Measurements from ENCODE around the gene LRBA. TPM values are rescaled to one million over a fixed set of nuclear protein-coding genes. Genes with fewer than 3 reads are reported as not detected.

Gene LRBA
- total RNA-seq, 1 donor from 2014 or later: 54.0 TPM

DNA sequence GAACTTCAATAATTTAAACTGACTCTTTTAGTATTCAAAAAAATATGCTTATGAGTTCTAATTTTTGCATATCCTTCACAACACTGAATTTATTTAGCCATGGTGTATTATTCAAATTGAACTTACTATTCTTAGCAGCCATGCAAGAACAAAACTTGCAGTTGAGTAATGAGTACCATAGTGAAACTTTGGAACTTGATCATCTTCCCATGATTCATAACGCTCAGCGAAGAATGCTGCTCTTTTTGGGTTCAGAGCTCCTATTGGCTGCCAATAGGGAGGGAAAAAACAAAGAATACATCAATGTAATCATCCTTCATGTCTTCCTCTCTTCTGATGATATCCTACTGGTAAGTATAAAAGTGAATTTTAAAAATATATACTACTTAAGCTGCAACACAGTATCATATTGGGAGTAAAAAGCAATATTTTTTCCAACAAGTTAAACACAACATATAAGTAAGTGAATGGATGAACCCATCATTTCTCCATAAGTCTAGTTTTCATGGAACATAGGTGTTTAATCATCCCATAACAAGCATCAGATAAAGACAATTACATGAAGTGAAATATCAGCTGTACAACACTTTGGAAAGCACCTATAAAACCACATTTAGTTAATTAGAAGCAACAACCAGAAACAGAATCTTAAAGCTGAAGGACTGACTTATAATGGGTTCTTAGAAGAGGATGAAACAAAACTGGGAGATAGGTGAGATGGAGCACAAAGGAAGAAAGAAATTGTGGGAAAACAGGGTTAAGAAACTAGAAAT, 578.3 kb downstream of the LRBA start:
- peak overlapping the region; percentile 20 for H3K27ac Mint-ChIP-seq
- H3K4me3 Mint-ChIP-seq: peak overlapping the region; percentile 2
- H3K9me3 Mint-ChIP-seq: no peaks in the 10 kb centered on the region
- H3K27me3 Mint-ChIP-seq: no peaks in the 10 kb centered on the region
- no peak for DNase-seq
- peaks cover 19% of the 10 kb centered on the region for H3K36me3 Mint-ChIP-seq (ENCODE audit: low read depth)
- intact Hi-C loops (cut with micrococcal nuclease): loop anchor here (1.0 to 10.0 kb wide), 4 partner anchors 40 to 578 kb away; partner anchors contain the start of gene LRBA
- H3K4me1 Mint-ChIP-seq: peaks cover 8% of the 10 kb centered on the region

DNA sequence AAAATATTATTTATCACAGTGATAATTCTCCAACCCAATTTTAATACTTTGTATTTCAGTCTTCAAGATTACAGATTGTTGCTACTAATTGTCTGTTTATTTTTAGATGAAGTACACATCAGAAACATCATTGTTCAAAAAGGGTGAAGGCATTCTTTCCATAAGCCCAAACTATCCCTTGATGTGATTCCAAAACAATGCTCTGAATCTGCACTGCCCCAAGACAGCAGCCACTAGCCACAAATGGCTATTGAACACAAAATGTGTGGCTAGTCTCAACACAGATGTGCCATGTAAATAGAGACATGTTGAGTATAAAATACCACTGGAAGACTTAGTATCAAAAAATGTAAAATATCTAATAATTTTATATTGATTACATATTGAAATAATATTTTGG, 583.9 kb downstream of the LRBA start:
- Mint-ChIP-seq H3K4me1 (peaks cover 2% of the 10 kb centered on the region), H3K27ac (no peak overlapping the region), H3K9me3 (no peaks in the 10 kb centered on the region), H3K27me3 (no peaks in the 10 kb centered on the region), H3K36me3 (ENCODE audit: low read depth) (peaks cover 15% of the 10 kb centered on the region), H3K4me3 (no peak overlapping the region)
- intact Hi-C loops (cut with micrococcal nuclease): loop anchor here (10.0 kb wide), 1 partner anchor 584 kb away; the partner anchor contains the start of gene LRBA
- DNase-seq: no peak

DNA sequence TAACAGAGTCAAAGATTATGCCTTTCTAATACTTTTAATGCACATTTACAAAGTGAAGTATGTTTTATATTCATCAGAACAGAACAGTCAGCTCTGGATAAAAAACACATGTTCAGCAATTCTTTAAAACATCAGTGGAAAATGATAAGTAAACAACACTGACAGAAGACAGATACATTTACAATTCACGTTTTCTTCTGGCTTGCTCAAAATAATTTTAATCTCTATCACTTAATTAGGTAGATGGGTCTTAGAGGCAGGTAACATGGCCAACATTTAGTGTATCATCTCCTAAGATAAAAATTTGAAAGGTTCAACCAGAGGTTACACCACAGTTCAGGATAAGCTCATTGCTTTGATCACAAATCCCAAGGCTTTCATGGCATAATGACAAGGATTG, 589.9 kb downstream of the LRBA start:
- Mint-ChIP-seq H3K27me3 (no peaks in the 10 kb centered on the region), H3K27ac (no peak overlapping the region), H3K4me3 (no peak overlapping the region), H3K4me1 (no peaks in the 10 kb centered on the region), H3K36me3 (ENCODE audit: low read depth) (peaks cover 2% of the 10 kb centered on the region), H3K9me3 (no peaks in the 10 kb centered on the region)
- DNase-seq: no peak
- intact Hi-C loops (cut with micrococcal nuclease): no loop called here

DNA sequence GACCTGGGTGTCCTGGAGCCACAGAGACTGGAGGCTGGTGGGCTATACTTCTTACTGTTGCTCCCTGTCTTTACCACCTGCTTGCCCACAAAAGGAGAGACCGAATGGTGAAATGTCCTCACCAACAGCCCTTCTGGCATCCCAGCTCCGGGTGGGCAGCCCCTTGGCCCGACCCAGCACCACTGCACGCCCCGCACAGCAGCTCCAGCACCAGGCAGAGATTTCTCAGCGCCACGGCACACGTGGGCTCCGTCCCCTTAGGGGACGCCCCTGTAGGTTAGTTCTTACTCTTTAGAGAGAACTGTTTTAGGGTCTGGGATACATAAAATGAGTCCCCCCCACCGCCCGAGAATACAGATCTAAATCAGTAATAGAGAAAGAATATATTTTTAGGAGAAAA, 591.6 kb downstream of the LRBA start:
- H3K9me3 Mint-ChIP-seq: no peaks in the 10 kb centered on the region
- no peaks in the 10 kb centered on the region for H3K4me1 Mint-ChIP-seq
- H3K27me3 Mint-ChIP-seq: no peaks in the 10 kb centered on the region
- peaks cover 2% of the 10 kb centered on the region for H3K36me3 Mint-ChIP-seq (ENCODE audit: low read depth)
- no peak overlapping the region for H3K4me3 Mint-ChIP-seq
- intact Hi-C loops (cut with micrococcal nuclease): no loop called here
- DNase-seq: no peak
- H3K27ac Mint-ChIP-seq: peak overlapping the region; percentile 41

DNA sequence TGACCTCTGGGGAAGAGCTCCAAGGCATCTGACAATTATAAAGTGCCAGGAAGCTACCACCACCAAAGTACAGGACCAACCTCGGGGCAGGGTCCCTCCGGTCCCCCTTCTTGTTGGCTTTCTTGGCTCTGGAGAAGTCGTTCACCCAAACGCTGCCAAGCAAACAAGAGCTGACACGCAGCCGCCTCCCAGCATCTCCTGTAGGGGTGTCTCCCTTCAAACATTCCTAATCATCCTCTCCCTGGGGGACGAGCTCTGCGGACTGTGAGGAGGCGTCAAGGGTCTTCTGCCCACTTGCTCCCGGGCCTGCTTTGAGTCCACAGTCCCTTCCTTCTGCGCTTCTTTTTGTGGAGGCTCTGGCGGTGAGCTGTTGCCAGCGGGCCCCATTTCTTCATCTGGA, 592.0 kb downstream of the LRBA start:
- Mint-ChIP-seq H3K4me3 (no peak overlapping the region), H3K36me3 (ENCODE audit: low read depth) (peaks cover 2% of the 10 kb centered on the region), H3K4me1 (no peaks in the 10 kb centered on the region), H3K9me3 (no peaks in the 10 kb centered on the region), H3K27ac (no peak overlapping the region), H3K27me3 (no peaks in the 10 kb centered on the region)
- intact Hi-C loops (cut with micrococcal nuclease): no loop called here
- DNase-seq: no peak

DNA sequence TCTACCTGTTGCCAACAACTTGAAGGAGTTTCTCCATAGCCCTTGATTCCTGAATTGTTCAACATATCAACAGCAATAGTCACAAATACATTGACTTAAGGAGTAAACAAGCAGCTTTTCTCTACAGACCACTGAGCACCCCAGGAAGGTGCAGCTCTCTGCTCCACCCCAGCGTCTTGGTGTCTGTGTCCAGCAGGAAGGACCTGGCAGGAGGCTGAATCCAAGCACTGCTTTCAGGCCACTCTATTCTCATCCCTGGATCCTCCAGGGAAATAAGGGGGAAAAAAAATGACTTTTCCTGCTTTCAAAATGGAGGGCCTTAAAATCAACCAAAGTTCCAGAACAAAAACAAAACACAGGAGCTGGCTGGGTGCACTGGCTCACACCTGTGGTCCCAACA, 593.5 kb downstream of the LRBA start:
- Mint-ChIP-seq H3K27ac (no peak overlapping the region), H3K36me3 (ENCODE audit: low read depth) (peaks cover 2% of the 10 kb centered on the region), H3K27me3 (no peaks in the 10 kb centered on the region), H3K9me3 (no peaks in the 10 kb centered on the region), H3K4me1 (no peaks in the 10 kb centered on the region), H3K4me3 (no peak overlapping the region)
- intact Hi-C loops (cut with micrococcal nuclease): no loop called here
- no peak for DNase-seq

DNA sequence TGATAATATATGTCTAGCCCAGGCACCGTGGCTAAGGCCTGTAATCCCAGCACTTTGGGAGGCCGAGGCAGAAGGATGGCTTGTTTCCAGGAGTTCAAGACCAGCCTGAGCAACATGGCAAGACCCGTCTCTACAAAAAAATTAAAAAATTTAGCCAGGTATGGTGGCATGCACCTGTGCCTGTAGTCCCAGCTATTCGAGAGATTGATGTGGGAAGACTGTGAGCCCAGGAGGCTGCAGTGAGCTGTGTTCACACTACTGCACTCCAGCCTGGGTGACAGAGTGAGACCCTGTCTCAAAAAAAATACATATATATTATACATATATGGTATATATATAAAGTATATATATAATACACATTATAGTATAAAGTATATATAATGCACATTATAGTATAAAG, 595.1 kb downstream of the LRBA start:
- Mint-ChIP-seq H3K27ac (no peak overlapping the region), H3K27me3 (no peaks in the 10 kb centered on the region), H3K4me3 (no peak overlapping the region), H3K4me1 (peaks cover 2% of the 10 kb centered on the region), H3K9me3 (no peaks in the 10 kb centered on the region), H3K36me3 (ENCODE audit: low read depth) (peaks cover 4% of the 10 kb centered on the region)
- DNase-seq: no peak
- intact Hi-C loops (cut with micrococcal nuclease): no loop called here

DNA sequence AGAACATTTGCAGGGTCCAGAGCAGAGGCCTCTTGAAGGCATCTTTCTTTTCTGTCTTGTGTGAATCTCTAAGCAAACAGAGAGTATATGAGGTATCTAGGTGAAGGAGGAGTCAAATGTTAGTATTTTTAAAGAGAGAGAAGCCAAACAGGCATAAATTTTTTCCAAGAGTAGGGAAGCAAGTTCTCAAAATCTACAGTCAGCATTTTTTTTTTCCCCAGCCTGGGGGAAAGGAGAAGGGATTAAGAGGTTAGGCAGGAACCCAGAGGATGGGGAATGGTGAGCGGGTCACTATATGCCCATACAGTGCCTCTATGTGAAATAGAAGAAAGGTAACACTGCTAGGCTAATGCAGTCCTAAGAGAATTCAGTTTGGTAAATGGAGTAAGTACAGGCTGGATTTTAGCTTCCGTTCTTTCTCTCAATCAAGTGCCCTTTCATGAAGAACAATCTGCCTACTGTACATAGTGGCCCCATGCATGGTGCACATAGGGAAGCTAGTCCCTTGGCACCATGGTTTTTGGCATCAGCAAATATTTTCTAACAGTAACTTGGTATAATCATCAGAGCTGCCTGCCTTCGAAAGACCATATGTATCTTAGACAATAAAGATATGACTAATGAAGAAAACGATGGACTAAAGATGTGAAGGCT, 596.2 kb downstream of the LRBA start:
- intact Hi-C loops (cut with micrococcal nuclease): no loop called here
- H3K27ac Mint-ChIP-seq: no peak overlapping the region
- H3K36me3 Mint-ChIP-seq (ENCODE audit: low read depth): peaks cover 5% of the 10 kb centered on the region
- H3K9me3 Mint-ChIP-seq: no peaks in the 10 kb centered on the region
- peaks cover 2% of the 10 kb centered on the region for H3K4me1 Mint-ChIP-seq
- H3K4me3 Mint-ChIP-seq: no peak overlapping the region
- DNase-seq: no peak
- no peaks in the 10 kb centered on the region for H3K27me3 Mint-ChIP-seq

DNA sequence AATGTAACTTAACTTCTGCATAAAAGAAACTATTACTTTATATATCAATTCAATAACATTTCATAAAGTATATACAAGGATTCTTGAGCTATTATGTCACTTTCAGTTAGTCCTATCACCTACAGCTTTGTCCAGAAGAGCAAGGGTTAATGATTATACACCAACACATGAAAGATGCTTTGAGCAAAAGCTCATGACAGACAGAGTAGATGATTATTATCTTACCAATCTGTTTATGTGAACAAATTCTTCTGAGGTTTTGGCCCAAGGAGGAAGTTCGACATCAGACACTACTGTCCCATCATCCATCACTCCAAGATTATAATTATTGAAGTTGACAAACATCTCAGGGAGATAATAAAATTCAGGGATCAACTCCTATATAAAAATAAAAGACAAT, 599.9 kb downstream of the LRBA start:
- H3K36me3 Mint-ChIP-seq (ENCODE audit: low read depth): peaks cover 4% of the 10 kb centered on the region
- DNase-seq: no peak
- intact Hi-C loops (cut with micrococcal nuclease): no loop called here
- H3K4me1 Mint-ChIP-seq: peaks cover 2% of the 10 kb centered on the region
- H3K27me3 Mint-ChIP-seq: no peaks in the 10 kb centered on the region
- no peak overlapping the region for H3K4me3 Mint-ChIP-seq
- H3K9me3 Mint-ChIP-seq: no peaks in the 10 kb centered on the region
- H3K27ac Mint-ChIP-seq: no peak overlapping the region

DNA sequence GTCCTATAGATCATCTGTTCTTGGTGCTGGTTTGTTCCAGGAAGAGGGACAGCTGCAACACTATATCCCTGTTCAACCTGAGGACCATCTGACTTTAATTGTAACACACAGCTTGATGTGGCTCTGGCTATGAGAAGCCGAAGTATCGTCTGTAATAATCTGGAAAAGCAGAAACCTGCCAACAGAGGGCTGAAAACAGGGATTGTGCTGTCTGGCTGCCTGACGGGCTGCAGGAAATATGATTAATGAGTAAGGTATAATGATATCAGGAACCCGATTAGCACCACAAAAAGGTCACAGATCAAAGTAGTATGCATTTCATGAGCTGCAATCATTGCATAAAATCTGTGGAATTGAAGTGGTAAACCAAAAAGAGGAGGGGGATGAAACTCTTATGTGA, 603.6 kb downstream of the LRBA start:
- no peak overlapping the region for H3K4me3 Mint-ChIP-seq
- no peak overlapping the region for H3K27ac Mint-ChIP-seq
- H3K4me1 Mint-ChIP-seq: peaks cover 2% of the 10 kb centered on the region
- intact Hi-C loops (cut with micrococcal nuclease): no loop called here
- DNase-seq: no peak
- H3K27me3 Mint-ChIP-seq: no peaks in the 10 kb centered on the region
- H3K9me3 Mint-ChIP-seq: no peaks in the 10 kb centered on the region
- peaks cover 4% of the 10 kb centered on the region for H3K36me3 Mint-ChIP-seq (ENCODE audit: low read depth)

DNA sequence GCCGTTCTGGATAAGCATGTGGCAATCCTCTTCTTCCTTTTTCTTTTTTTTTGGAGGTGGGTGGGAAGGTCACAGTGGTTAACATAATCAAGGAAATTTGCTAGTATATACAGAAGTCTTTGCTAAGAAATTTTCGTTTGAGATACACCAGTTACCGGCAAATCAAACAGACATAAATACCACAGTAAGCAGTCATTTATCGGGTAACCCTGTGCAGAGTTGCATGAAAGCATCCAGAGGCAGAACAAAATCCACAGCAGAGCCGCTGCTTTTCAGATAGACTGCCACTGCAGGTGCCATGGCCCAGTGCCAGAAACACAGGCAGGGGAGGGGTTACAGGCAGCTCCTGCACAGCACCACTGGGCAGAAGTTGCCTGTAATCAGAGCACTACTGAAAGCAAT, 612.2 kb downstream of the LRBA start:
- H3K4me1 Mint-ChIP-seq: peaks cover 2% of the 10 kb centered on the region
- H3K4me3 Mint-ChIP-seq: no peak overlapping the region
- no peaks in the 10 kb centered on the region for H3K27me3 Mint-ChIP-seq
- H3K9me3 Mint-ChIP-seq: peaks cover 10% of the 10 kb centered on the region
- no peak for DNase-seq
- H3K36me3 Mint-ChIP-seq (ENCODE audit: low read depth): peaks cover 16% of the 10 kb centered on the region
- intact Hi-C loops (cut with micrococcal nuclease): no loop called here
- no peak overlapping the region for H3K27ac Mint-ChIP-seq

DNA sequence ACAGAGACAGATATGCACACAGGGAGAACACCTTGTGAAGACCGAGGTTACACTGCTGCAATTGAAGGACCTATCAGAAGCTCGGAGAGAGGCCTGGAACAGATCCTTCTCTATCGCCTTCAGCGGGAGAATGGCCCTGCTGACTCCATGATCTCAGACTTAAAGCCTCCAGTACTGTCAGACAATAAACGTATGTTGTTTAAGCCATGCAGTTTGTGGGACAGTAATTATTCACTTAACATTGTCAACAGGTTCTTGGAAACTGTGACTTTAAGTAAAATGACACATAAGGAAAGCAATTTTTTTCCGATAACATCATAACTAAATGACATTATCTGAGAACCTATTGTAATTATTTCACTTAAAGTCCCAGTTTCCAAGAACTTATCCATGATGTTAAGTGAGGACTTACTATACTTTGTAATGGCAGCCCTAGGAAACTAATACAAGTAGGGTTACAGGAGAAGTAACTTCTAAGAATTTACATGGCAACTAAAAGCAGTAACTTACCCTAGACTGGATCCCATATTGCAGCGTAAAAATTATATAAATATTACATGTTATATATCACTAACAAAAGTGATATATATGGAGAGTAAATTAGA, 613.9 kb downstream of the LRBA start:
- intact Hi-C loops (cut with micrococcal nuclease): loop anchor here (2.0 kb wide), 1 partner anchor 98 kb away; no protein-coding TSS in a partner anchor
- Mint-ChIP-seq H3K9me3 (peaks cover 10% of the 10 kb centered on the region), H3K27ac (peak overlapping the region; percentile 66), H3K4me1 (peaks cover 4% of the 10 kb centered on the region), H3K27me3 (no peaks in the 10 kb centered on the region), H3K36me3 (ENCODE audit: low read depth) (peaks cover 16% of the 10 kb centered on the region), H3K4me3 (no peak overlapping the region)
- DNase-seq: no peak

DNA sequence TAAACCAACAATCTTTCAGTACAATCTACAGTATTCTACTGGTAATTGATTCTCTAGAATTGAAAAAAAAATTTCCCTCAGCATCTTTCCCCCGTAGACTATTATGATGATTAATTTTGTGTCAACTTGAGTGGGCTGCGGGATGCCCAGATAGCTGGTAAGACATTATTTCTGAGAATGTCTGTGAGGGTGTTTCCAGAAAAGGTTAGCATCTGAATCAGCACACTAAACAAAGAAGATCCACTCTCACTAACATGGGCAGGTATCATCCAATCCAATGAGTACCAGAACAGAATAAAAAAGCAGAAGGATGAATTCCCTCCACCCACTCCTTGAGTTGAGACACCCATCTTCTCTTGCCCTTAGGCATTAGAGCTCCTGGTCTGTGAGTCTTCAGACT, 619.2 kb downstream of the LRBA start:
- Mint-ChIP-seq H3K4me1 (peaks cover 14% of the 10 kb centered on the region), H3K4me3 (no peak overlapping the region), H3K9me3 (peaks cover 15% of the 10 kb centered on the region), H3K27ac (peak overlapping the region; percentile 43), H3K36me3 (ENCODE audit: low read depth) (peaks cover 22% of the 10 kb centered on the region), H3K27me3 (no peaks in the 10 kb centered on the region)
- intact Hi-C loops (cut with micrococcal nuclease): loop anchor here (2.0 to 5.0 kb wide), 2 partner anchors 41 to 636 kb away; no protein-coding TSS in a partner anchor
- no peak for DNase-seq

DNA sequence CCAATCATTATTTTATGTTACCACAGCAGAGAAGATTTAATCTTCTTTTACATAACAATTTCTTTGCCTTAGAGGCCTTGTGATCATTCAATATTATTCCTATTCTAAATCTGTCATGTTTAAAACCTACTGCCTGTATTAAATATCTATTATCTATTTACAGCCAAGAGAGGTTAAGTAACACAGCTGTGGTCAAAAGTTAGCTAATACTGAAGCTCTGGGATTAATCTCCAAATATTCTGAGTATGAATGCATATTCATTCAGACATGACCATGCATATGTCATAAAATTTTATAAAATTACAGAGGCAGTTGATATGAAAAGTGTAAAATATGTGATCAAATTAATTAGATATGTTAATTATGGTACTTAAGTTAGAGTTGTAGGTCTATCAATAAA, 621.0 kb downstream of the LRBA start:
- H3K4me3 Mint-ChIP-seq: no peak overlapping the region
- H3K36me3 Mint-ChIP-seq (ENCODE audit: low read depth): peaks cover 13% of the 10 kb centered on the region
- no peaks in the 10 kb centered on the region for H3K27me3 Mint-ChIP-seq
- peaks cover 12% of the 10 kb centered on the region for H3K9me3 Mint-ChIP-seq
- intact Hi-C loops (cut with micrococcal nuclease): no loop called here
- no peak for DNase-seq
- H3K27ac Mint-ChIP-seq: no peak overlapping the region
- H3K4me1 Mint-ChIP-seq: peaks cover 12% of the 10 kb centered on the region
